GM15510 (cell line): Measurements from ENCODE around the gene SORBS1.

ENCODE experiments used
- POLR2A ChIP-seq: IDR thresholded peaks from 3 replicates; pipeline ENCODE4 v1.6.1; 2011; ENCODE audit warnings: borderline replicate concordance; ENCODE audit not compliant: insufficient read length; ENCODE audit errors: extremely low read depth

SORBS1 gene

DNA sequence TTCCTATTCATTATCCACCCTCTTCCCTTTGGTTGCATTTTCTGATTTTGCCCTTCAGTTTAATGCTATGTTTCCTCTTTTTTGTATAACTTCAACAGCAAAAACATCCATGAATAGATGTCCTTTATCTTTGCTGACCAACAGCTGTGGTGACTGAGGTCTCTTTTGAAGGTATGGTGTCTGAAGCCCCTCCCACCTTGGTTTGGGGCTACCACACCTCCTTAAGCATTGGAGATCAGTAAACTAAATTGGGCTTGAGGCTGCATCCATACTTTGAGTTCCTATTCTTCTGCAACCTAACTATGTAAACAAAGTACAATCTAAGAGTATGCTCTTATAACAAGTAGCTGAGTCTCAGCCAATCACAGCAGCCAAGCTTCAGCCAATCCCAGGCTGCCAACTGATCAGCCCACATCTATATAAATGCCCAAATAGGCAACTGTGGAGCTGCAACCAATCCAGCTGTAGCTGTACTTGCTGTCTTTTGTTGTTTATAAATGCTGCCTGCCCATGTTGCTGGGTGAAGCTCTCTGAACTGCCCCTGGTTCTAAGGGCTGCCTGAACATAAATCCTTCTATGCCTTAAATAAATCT, 201.0 kb downstream of the SORBS1 start:
- no peak for TF ChIP-seq POLR2A

DNA sequence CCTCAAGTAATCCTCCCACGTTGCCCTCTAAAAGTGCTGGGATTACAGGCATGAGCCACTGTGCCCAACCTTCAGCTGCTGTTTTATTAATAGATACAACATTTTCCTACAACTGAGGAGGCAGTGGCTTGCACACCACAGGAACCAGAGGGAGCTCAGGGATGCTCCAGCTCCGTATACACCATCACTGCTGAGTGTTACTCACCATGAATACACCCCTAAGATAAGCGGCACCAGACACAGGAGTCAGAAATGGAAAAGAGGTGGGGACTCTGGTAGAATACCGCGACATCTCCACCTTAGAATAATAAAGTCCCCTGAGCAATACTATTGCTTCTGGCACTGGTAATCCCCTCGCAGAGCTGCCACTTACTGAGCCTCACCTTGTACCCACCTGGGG, 201.7 kb downstream of the SORBS1 start:
- no peak for TF ChIP-seq POLR2A

DNA sequence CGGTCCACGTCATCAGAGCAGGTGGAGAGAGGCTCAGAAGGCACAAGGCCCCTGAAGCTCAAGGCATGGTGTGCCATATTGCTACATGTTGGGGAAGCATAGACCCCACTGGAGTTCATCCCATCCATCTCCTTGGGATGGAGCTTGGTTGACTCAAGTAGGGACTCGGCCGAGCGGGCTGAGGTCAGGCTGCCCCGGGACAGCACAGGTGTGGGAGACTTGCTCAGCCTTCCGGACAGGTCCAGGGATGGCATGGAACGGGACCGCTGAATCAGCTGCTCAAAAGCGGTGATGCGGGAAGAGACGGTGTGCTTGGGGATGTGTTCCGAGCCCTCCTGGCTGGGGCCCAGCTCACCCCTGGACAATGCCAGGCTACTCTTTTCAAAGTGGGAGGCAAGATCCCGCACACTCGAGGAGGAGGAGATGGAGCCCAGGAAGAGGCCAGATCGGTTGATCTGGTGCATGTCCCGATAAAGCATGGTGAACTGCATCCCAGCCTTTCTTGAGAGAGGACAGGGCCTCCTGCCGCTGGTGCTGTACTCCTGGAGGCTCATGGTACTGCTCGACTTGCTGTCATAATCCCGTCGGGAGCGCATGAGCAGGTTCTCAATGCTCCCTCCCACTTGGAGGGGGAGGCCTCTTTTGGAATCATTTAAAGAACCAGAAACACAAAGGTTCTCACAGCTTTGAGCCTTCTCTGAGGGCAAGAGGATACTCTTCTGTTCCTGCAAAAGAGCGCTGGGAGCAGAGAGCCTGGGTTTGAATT, 204.8 kb downstream of the SORBS1 start:
- TF ChIP-seq POLR2A: no peak

- TF ChIP-seq POLR2A: no peak
Observed at GRCh38 chr10:95355301-95355700, 205.9 kb downstream of the SORBS1 start.

- TF ChIP-seq POLR2A: no peak
Observed at GRCh38 chr10:95354110-95354509, 207.1 kb downstream of the SORBS1 start.

GRCh38 chr10:95353123-95353522, 208.0 kb downstream of the SORBS1 start:
- TF ChIP-seq POLR2A: no peak

DNA sequence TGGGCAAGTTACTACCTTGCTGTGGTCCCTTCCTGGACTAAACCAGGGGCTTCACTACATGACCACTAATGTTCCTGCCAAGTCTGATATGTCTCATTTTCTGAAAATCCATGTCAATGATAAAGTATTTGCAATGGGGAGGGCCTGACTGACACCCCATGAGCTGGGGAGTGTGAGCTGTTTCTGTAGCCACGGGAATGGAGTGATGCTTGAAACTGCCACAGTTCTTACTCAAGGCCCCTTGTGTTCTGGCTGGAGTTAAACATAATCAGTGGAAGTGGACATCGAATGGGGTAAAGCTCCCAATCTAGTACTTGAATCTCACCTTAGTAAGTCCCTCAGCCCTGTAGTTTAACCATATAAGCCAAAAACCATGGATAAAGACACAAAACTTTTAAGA, 208.5 kb downstream of the SORBS1 start:
- no peak for TF ChIP-seq POLR2A

DNA sequence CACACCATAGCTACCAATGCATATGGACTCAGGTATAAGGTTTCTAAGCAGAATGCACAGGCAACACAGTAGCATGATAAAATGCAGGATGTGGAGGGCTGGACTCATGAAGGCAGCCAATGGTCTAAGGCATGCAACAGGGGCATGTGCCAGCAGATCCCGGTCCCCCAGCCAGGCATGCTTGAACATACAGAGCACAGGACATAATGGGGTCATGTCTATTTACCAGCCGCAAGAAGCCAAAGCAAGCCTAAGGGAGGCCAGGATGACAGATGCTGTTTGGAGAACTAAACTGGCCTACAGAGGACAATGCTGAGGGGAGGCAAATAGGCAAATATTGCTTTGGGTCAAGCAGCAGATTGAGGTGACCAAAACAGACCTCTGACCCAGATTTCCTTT, 210.3 kb downstream of the SORBS1 start:
- TF ChIP-seq POLR2A: no peak

GRCh38 chr10:95350219-95350829, 210.8 kb downstream of the SORBS1 start:
- no peak for TF ChIP-seq POLR2A

- no peak for TF ChIP-seq POLR2A
Observed at GRCh38 chr10:95346715-95347401, 214.3 kb downstream of the SORBS1 start.

DNA sequence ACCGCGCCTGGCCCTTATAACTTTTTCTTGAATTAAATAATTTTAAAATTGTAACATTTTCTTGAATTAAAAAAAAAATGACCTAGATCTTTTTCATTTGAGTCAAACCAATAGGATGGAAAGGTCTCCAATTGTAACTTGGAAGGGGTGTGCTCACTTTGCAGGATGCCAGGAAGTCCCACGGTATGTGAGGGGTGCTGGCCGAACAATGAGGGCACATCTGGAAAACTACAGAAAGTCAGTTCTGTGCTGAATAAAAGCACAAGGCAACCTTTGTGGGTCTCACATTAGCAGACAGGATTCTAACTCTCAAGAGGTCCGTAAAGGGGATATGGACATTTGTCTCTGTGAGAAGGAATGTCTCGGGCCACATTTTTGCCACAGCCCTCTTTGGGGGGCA, 217.6 kb downstream of the SORBS1 start:
- TF ChIP-seq POLR2A: no peak

DNA sequence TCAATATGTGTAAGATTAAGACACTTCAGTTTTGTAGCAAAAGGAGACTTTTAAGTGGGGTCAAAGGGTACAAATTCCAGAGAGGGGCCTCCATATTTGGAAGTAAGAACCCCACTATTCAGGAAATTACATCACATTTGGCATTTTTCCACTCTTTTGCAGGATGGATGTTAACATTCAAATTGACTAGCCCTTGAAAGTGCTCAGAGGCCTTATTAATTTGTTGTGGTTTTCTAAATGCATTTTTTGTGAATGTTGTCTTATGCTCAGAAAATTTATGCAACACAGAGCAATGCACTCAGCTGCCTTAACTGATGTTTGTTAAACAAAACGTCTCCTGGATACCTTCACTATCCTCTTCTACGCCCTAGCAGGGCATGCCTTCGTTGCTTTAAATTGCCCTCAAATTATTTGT, 219.4 kb downstream of the SORBS1 start:
- no peak for TF ChIP-seq POLR2A

DNA sequence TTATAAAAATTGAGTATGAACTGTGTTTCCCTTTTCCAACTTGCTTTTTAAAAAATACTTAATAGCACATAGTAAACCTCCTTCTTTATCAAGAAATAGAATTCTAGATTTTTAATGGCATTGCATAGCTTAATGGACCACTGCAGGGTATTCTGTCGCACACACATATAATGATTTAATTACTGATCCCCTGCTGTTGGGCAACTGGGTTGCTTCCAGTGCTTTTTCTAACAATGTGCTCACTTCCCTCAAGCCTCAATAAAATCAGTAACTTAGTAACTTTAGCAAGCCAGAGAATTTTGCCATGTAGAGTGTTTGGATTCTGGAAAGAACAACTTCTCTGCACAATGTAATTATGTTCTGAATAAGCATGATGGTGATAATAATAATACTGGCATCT, 221.3 kb downstream of the SORBS1 start:
- no peak for TF ChIP-seq POLR2A

- TF ChIP-seq POLR2A: no peak
Observed at GRCh38 chr10:95337423-95338160, 223.6 kb downstream of the SORBS1 start.

DNA sequence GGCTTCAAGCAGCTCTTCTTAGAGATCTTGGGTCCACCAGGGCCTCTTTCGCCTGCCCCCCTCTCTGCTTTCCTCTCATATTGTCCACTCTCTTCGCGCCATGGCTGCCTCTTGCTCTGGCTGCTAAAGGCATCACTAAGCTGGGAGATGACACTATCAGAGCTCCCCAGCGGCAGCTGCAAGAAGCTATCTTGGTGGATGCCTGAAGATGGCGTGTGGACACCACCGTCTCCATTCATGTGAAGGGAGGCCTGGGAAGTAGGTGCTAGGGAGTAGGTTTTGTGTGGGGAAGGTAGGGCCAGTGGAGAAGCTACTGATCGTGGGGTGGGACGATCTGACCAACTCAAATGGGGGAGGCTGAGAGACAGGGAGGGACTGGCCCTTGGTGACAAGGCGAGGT, 224.5 kb downstream of the SORBS1 start:
- no peak for TF ChIP-seq POLR2A
